ENCODE measurements around the gene VCAN. TPM values are rescaled to one million over a fixed set of nuclear protein-coding genes. Genes with fewer than 3 reads are reported as not detected.

Gene VCAN
- 452 and 607 TPM in 2 replicates for total RNA-seq

GRCh38 chr5:83471405-83472212 lies at the start of gene VCAN:
Gene VCAN (plus strand): TSS chr5:83471744. CDS start chr5:83483519, 11,775 bp downstream.

Other genes starting within 250 kb of the VCAN start
- gene HAPLN1, start 249.1 kb downstream of the VCAN start, total RNA-seq, result 0.28 and 0.55 TPM in 2 replicates